NAMALWA (cell line): ENCODE results near the gene C16orf95.
A peak's percentile ranks its signal among the peaks of the same experiment; 100 is the strongest.
"Not testable (repeated sequence)": the region's sequence is repeated elsewhere in the genome, so short reads cannot be mapped to it uniquely, and the experiment has no call there.

ENCODE experiments used
- DNase-seq: peaks from one replicate; pipeline ENCODE4 v3.0.0-alpha.2; 2015; ENCODE audit warnings: low spot score

The C16orf95 gene

GRCh38 chr16:87316923-87317749, at the start of gene C16orf95:
C16orf95 (minus strand) TSS chr16:87317392; CDS start chr16:87317242, 150 bp downstream.
- DNase-seq = peak; percentile 96

- DNase-seq = no peak
Observed at GRCh38 chr16:87366930-87367329, 49.7 kb upstream of the C16orf95 start.

- DNase-seq = no peak
Observed at GRCh38 chr16:87366288-87366687, 49.1 kb upstream of the C16orf95 start.

GRCh38 chr16:87365021-87365713, 48.0 kb upstream of the C16orf95 start:
- DNase-seq = no peak

GRCh38 chr16:87363771-87364455, 46.7 kb upstream of the C16orf95 start:
- DNase-seq = no peak

- not testable (repeated sequence) for DNase-seq
Observed at GRCh38 chr16:87362828-87363559, 45.8 kb upstream of the C16orf95 start.

- no peak for DNase-seq
Observed at GRCh38 chr16:87361916-87362619, 44.9 kb upstream of the C16orf95 start.

GRCh38 chr16:87360862-87361610, 43.8 kb upstream of the C16orf95 start:
- DNase-seq = no peak

- no peak for DNase-seq
Observed at GRCh38 chr16:87359121-87359520, 41.9 kb upstream of the C16orf95 start.

GRCh38 chr16:87358696-87359095, 41.5 kb upstream of the C16orf95 start:
- DNase-seq = no peak

- no peak for DNase-seq
Observed at GRCh38 chr16:87358250-87358649, 41.1 kb upstream of the C16orf95 start.

- DNase-seq = no peak
Observed at GRCh38 chr16:87356491-87356853, 39.3 kb upstream of the C16orf95 start.

- DNase-seq = no peak
Observed at GRCh38 chr16:87353613-87354012, 36.4 kb upstream of the C16orf95 start.

GRCh38 chr16:87352818-87353217, 35.6 kb upstream of the C16orf95 start:
- no peak for DNase-seq

GRCh38 chr16:87351320-87351698, 34.1 kb upstream of the C16orf95 start:
- no peak for DNase-seq

GRCh38 chr16:87350681-87351319, 33.6 kb upstream of the C16orf95 start:
- no peak for DNase-seq

- no peak for DNase-seq
Observed at GRCh38 chr16:87350031-87350430, 32.8 kb upstream of the C16orf95 start.

GRCh38 chr16:87348616-87349157, 31.5 kb upstream of the C16orf95 start:
- no peak for DNase-seq

GRCh38 chr16:87347932-87348615, 30.9 kb upstream of the C16orf95 start:
- no peak for DNase-seq
